Measurements from ENCODE around the gene PPP2R5A.

The PPP2R5A gene

GRCh38 chr1:212284744-212285684 is at the start of gene PPP2R5A:
PPP2R5A (plus strand) TSS chr1:212285410; CDS start chr1:212286111, 701 bp downstream.
- DNase-seq, result peak; percentile 100

GRCh38 chr1:212235857-212236256 is 49.4 kb upstream of the PPP2R5A start:
- no peak for DNase-seq

GRCh38 chr1:212236664-212237220 is 48.5 kb upstream of the PPP2R5A start:
- DNase-seq, result no peak

- no peak for DNase-seq
These were observed 47.6 kb upstream of the PPP2R5A start for GRCh38 chr1:212237651-212238050.

- DNase-seq, result no peak
These were observed 46.7 kb upstream of the PPP2R5A start for GRCh38 chr1:212238552-212238951.

- DNase-seq, result no peak
These were observed 43.7 kb upstream of the PPP2R5A start for GRCh38 chr1:212241501-212241900.

GRCh38 chr1:212241957-212242287 is 43.3 kb upstream of the PPP2R5A start:
- no peak for DNase-seq

GRCh38 chr1:212242288-212242984 is 42.8 kb upstream of the PPP2R5A start:
- DNase-seq, result no peak

- DNase-seq, result no peak
These were observed 42.3 kb upstream of the PPP2R5A start for GRCh38 chr1:212242985-212243308.

- no peak for DNase-seq
These were observed 40.8 kb upstream of the PPP2R5A start for GRCh38 chr1:212244441-212244840.

- no peak for DNase-seq
These were observed 38.0 kb upstream of the PPP2R5A start for GRCh38 chr1:212247179-212247721.

- DNase-seq, result no peak
These were observed 37.2 kb upstream of the PPP2R5A start for GRCh38 chr1:212247988-212248387.

GRCh38 chr1:212254853-212255363 is 30.3 kb upstream of the PPP2R5A start:
- DNase-seq, result no peak

- no peak for DNase-seq
These were observed 29.4 kb upstream of the PPP2R5A start for GRCh38 chr1:212255705-212256307.

GRCh38 chr1:212256369-212256768 is 28.8 kb upstream of the PPP2R5A start:
- no peak for DNase-seq

GRCh38 chr1:212257157-212257556 is 28.1 kb upstream of the PPP2R5A start:
- DNase-seq, result no peak

- no peak for DNase-seq
These were observed 25.3 kb upstream of the PPP2R5A start for GRCh38 chr1:212259693-212260480.

GRCh38 chr1:212260557-212261355 is 24.5 kb upstream of the PPP2R5A start:
- DNase-seq, result no peak

GRCh38 chr1:212261361-212261929 is 23.8 kb upstream of the PPP2R5A start:
- no peak for DNase-seq

- DNase-seq, result no peak
These were observed 18.2 kb upstream of the PPP2R5A start for GRCh38 chr1:212267017-212267416.

- no peak for DNase-seq
These were observed 17.8 kb upstream of the PPP2R5A start for GRCh38 chr1:212267460-212267859.
